Renal cortex interstitium (tissue), 11 donors: ENCODE data around the gene COPA. TPM values are rescaled to one million over a fixed set of nuclear protein-coding genes. Genes with fewer than 3 reads are reported as not detected.

Source experiments
- DNase-seq, 11 donors: peaks; one replicate each; pipeline ENCODE4 v3.0.0-alpha.2; 2013; ENCODE audit warnings: low read depth in 9 of 11, low spot score in 4 of 11; ENCODE audit errors: extremely low read depth in 1 of 11
- polyA plus RNA-seq, 3 donors: library from polyadenylated mRNA; unstranded; fragments of 120-200 nt; gene quantifications; one replicate each; pipeline ENCODE4 v1.2.1, GENCODE V29; 2013; ENCODE audit not compliant: insufficient read length in 3 of 3

COPA gene
- polyA plus RNA-seq, 3 donors: 157 to 174 (median 165) TPM

GRCh38 chr1:160258177-160258798 is 84.8 kb downstream of the COPA start:
- no peak for DNase-seq

GRCh38 chr1:160257411-160258015 is 85.5 kb downstream of the COPA start:
- DNase-seq: no peak

GRCh38 chr1:160256396-160257046 is 86.5 kb downstream of the COPA start:
- no peak for DNase-seq

- no peak for DNase-seq
Observed at GRCh38 chr1:160255781-160256300, 87.2 kb downstream of the COPA start.

GRCh38 chr1:160251687-160252526 is 91.1 kb downstream of the COPA start:
- peak in 9 of 11 donors; percentile 36 to 77 (median 42) for DNase-seq

GRCh38 chr1:160251011-160251410 is 92.0 kb downstream of the COPA start:
- no peak for DNase-seq

GRCh38 chr1:160247053-160247452 is 96.0 kb downstream of the COPA start:
- DNase-seq: peak in 1 of 11 donors; percentile 18

GRCh38 chr1:160245434-160245833 is 97.6 kb downstream of the COPA start:
- no peak for DNase-seq

GRCh38 chr1:160244209-160244608 is 98.8 kb downstream of the COPA start:
- DNase-seq: no peak

- no peak for DNase-seq
Observed at GRCh38 chr1:160243767-160244166, 99.3 kb downstream of the COPA start.

- DNase-seq: no peak
Observed at GRCh38 chr1:160239582-160240299, 103.3 kb downstream of the COPA start.

Other genes starting within 250 kb of the COPA start
- gene IGSF8, start 244.6 kb downstream of the COPA start, polyA plus RNA-seq: 10 to 100 TPM; 26.0 to 40.5 (median 37.1) TPM
- gene ATP1A2, start 227.5 kb downstream of the COPA start, polyA plus RNA-seq: 1 to 10 TPM; 4.2 to 4.9 (median 4.7) TPM
- under 1 TPM; 0.11 to 0.32 (median 0.12) TPM for gene ATP1A4, start 191.6 kb downstream of the COPA start, polyA plus RNA-seq
- under 1 TPM; 0.20 to 0.65 (median 0.33) TPM for gene CASQ1, start 152.7 kb downstream of the COPA start, polyA plus RNA-seq
- 100 to 1,000 TPM in 1 of 3 donors, 10 to 100 TPM in 2; 86.8 to 117 (median 99.7) TPM for gene PEA15, start 137.9 kb downstream of the COPA start, polyA plus RNA-seq
- 100 to 1,000 TPM; 200 to 285 (median 205) TPM for gene DCAF8, start 80.7 kb downstream of the COPA start, polyA plus RNA-seq
- gene PEX19, start 58.1 kb downstream of the COPA start, polyA plus RNA-seq: 10 to 100 TPM; 79.0 to 88.5 (median 80.8) TPM
- gene NCSTN, start 133 bp upstream of the COPA start, polyA plus RNA-seq: 100 to 1,000 TPM; 150 to 170 (median 150) TPM
- gene NHLH1, start 23.8 kb upstream of the COPA start, polyA plus RNA-seq: under 1 TPM; 0.09 to 0.24 (median 0.12) TPM
- gene VANGL2, start 57.3 kb upstream of the COPA start, polyA plus RNA-seq: 10 to 100 TPM; 31.7 to 35.3 (median 35.0) TPM
- gene SLAMF6, start 180.0 kb upstream of the COPA start, polyA plus RNA-seq: under 1 TPM; 0.04 to 0.11 (median 0.11) TPM
- 1 to 10 TPM in 2 of 3 donors, under 1 TPM in 1; 0.85 to 1.3 (median 1.2) TPM for gene CD84, start 236.2 kb upstream of the COPA start, polyA plus RNA-seq